ENCODE measurements around the gene SCT.

SCT gene

DNA sequence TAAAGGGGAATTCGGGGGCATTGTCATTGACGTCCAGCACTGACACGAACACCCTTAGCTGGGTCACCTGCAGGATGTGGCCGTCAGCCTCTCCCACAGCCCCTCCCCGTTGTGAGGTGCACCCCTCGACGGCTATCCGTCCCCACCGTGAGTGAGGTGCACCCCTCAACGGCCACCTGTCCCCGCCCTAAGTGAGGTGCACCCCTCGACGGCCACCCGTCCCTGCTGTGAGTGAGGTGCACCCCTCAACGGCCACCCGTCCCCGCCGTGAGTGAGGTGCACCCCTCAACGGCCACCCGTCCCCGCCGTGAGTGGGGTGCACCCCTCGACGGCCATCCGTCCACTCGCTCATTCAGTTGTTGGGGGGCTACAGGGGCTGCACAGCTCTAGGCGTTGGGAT, 5.1 kb downstream of the SCT start:
- no peak for DNase-seq (ENCODE audit: low read depth)
- TF ChIP-seq, protein P1, sequence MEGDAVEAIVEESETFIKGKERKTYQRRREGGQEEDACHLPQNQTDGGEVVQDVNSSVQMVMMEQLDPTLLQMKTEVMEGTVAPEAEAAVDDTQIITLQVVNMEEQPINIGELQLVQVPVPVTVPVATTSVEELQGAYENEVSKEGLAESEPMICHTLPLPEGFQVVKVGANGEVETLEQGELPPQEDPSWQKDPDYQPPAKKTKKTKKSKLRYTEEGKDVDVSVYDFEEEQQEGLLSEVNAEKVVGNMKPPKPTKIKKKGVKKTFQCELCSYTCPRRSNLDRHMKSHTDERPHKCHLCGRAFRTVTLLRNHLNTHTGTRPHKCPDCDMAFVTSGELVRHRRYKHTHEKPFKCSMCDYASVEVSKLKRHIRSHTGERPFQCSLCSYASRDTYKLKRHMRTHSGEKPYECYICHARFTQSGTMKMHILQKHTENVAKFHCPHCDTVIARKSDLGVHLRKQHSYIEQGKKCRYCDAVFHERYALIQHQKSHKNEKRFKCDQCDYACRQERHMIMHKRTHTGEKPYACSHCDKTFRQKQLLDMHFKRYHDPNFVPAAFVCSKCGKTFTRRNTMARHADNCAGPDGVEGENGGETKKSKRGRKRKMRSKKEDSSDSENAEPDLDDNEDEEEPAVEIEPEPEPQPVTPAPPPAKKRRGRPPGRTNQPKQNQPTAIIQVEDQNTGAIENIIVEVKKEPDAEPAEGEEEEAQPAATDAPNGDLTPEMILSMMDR (IDR thresholded peaks at IDR 0.05; ENCODE audit: low read length, missing control alignments): no peak

DNA sequence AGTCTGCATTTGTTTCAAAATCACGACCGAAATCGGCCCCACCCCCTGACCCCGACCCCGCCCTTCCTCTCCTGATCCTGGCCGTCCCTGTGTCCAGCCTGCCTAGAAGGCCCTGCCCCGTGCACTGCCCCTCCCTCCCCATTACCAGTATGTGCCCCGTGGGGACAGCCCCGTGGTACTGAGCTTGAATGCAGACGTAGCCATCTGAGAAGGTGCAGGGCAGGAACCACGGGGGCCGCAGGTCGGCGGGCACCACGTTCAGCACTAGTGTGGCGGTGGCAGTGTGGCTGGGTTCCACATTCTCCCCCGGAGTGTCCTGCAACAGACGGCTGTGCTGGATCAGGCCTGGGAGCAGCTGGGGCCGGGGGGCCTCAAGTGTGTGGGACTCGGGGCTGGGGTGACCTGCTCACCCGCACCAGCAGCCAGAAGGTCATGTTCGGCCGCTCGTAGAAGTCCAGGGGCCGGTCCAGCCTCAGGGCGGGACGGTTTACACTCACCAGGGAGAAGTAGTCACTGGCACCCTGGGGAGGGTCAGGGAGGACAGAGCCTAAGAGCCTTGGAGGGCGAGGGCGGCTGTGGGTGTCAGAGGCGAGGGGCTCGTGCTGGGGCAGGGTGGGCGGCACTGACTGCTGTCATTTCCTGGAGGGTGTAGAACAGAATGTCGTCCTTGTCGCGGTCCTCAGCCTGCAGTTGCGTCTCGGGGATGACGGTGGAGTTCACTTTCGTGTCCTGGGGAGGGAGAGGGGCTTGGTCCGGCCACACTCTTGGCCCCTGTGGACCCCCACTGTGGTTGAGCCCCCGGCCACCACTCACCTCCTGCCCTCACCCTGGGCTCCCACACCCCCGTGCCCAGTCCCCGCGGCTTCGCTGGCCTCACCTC, 5.8 kb downstream of the SCT start:
- TF ChIP-seq, protein P1 (IDR thresholded peaks at IDR 0.05; ENCODE audit: low read length, missing control alignments): no peak
- H3K4me3 ChIP-seq (replicated peaks; ENCODE audit: low read depth, low read length): no peak overlapping the region
- DNase-seq (ENCODE audit: low read depth): no peak

More for the DNA sequence above, 5.1 kb downstream of the SCT start:
- no peak overlapping the region for H3K4me3 ChIP-seq (replicated peaks; ENCODE audit: low read depth, low read length)

DNA sequence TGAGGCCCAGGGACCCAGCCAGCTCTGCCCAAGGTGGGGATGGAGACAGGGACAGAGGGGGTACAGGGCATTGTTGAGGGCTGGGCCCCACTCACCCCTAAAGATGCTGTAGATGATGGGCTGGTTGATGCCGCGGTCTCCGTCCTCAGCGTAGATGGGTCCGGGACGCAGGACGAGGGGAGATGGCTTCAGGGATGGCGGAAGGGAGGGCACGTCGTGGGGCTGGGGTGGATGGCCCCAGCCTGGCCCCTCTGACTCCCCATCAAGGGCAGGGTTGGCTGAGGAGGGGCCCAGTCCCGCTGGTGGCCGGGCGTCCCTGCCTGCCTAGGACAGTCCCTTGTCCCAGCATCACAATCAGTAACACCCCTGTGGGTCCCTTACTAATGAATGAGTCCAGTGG, 6.8 kb downstream of the SCT start:
- TF ChIP-seq, protein P1 (IDR thresholded peaks at IDR 0.05; ENCODE audit: low read length, missing control alignments): no peak
- DNase-seq (ENCODE audit: low read depth): no peak
- no peak overlapping the region for H3K4me3 ChIP-seq (replicated peaks; ENCODE audit: low read depth, low read length)

DNA sequence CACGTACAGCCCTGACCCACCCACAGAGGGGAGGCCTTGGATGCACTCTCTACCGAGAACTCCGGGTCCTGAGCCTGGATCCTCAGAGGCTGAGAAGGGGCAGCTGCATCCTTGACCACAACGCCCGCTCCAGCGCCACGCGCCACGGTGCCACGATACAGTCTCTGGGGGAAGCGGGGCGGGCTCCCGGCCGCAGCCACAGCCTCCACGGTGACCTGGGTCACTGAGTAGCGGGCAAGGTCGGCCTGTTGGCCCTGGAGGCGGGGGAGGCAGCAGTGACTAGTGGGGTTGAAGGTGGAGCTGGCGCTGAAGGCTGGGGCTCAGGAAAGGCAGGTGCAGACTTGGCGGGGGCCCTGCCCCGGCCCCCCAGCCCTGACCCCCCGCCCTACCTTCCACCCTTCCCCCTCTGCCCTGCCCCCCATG, 7.3 kb downstream of the SCT start:
- TF ChIP-seq, protein P1 (IDR thresholded peaks at IDR 0.05; ENCODE audit: low read length, missing control alignments): no peak
- no peak overlapping the region for H3K4me3 ChIP-seq (replicated peaks; ENCODE audit: low read depth, low read length)
- no peak for DNase-seq (ENCODE audit: low read depth)

DNA sequence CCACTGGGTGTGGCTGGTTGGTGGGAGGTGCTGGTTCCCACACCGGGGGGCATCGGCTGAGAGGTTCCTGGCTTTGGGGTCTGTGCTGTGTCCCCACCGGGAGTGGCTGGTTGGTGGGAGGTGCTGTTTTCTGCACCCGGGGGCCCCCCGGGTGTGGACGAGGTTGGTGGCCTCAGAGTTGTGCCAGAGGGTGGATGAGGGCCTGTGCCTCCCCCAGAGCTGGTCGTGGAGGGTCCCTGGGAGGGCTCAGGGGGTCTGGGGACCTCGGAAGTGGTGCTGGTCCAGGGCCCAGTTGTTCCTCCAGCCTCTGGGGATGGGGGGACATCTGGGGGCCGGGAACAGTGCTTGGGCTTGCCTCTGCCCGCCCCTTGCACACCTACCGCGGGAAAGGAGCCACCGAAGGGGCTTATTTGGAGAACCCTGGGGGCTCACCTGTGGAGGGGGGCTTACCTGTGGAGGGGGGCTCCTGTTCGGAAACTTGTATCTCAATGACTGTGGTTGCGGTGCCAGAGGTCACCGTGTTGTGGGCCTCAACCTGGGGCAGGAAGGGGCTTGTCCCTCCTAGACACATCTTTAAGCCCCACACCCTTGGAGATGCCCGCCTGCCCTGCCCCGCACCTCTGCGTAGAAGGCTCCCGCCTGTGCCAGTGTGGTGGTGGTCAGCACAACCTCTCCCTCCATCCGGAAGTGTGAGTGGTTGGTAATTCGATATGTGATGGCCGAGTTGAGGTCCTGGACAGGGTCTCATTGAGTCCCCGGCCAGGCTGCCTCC, 7.9 kb downstream of the SCT start:
- TF ChIP-seq, protein P1 (IDR thresholded peaks at IDR 0.05; ENCODE audit: low read length, missing control alignments): no peak
- DNase-seq (ENCODE audit: low read depth): no peak
- H3K4me3 ChIP-seq (replicated peaks; ENCODE audit: low read depth, low read length): no peak overlapping the region

DNA sequence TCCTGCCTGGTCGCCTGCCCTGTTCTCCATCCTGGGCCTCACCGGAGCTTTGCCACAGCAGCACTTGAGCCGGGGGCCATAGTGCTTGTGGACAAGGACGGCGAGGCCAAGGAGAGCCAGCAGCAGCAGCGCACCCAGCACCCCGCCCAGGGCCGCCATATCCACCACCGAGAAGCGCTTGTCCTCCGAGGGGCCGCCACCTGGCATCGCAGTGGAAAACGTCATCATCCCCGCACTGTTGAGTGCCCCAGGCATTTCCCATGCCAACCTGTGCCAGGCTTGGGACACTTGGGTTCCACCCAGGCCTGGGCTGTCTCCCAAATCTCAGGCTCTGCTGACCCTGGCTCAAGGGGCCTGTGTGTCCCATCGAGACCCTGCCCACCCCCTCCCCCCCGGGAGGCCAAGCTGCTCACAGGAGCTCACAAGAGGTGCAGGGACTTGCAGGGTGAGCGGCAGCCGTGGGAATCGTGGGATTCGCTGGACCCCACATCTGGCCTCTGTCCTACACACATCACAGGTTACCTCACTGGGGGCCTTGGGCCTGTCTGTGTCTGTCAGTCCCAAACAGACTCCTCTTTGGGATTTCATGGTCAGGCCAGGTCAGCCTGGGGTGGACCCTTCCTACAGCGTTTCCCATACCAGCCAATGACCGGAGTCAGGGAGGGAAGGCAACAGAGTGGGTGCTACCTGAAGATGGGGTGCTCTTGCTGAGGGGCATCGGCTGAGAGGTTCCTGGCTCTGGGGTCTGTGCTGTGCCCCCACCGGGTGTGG, 8.9 kb downstream of the SCT start:
- no peak overlapping the region for H3K4me3 ChIP-seq (replicated peaks; ENCODE audit: low read depth, low read length)
- TF ChIP-seq, protein P1 (IDR thresholded peaks at IDR 0.05; ENCODE audit: low read length, missing control alignments): no peak
- DNase-seq (ENCODE audit: low read depth): no peak
